Superior temporal gyrus (tissue), 1 donor: Measurements from ENCODE around the gene PRC1.

ENCODE experiments used
- DNase-seq: peaks from one replicate; pipeline ENCODE4 v3.0.0-alpha.2; 2016; ENCODE audit errors: extremely low spot score

The PRC1 gene

DNA sequence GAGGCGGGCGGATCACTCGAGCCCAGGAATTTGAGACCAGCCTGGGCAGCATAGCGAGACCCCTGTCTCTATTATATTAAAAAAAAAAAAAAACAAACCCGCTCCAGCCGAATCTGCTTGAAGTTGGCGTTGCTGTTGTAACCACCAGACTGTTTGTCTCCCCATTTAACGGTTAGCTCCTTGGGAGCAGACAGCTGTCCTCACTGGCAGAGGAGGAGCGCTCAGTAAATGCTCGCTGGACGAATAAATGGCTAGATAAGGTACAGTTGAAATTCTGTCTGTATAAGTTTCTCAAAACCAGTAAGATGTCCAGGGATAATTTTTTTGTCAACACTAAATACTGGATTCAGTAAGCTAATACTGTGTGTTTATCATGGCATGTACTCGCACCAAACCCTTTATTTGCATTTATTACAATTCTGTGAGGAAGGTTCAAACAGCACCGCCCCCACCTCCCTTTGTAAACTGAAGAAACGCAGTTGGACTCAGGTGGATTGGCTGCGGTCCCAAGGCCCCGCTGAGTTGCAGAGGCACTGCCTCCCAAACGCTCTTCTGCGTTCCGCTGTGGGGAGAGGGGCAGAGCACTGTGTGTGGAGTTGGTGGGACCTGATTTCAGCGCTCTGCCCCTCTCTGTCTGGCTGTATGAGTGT is 38.6 kb downstream of the PRC1 start:
- no peak for DNase-seq

DNA sequence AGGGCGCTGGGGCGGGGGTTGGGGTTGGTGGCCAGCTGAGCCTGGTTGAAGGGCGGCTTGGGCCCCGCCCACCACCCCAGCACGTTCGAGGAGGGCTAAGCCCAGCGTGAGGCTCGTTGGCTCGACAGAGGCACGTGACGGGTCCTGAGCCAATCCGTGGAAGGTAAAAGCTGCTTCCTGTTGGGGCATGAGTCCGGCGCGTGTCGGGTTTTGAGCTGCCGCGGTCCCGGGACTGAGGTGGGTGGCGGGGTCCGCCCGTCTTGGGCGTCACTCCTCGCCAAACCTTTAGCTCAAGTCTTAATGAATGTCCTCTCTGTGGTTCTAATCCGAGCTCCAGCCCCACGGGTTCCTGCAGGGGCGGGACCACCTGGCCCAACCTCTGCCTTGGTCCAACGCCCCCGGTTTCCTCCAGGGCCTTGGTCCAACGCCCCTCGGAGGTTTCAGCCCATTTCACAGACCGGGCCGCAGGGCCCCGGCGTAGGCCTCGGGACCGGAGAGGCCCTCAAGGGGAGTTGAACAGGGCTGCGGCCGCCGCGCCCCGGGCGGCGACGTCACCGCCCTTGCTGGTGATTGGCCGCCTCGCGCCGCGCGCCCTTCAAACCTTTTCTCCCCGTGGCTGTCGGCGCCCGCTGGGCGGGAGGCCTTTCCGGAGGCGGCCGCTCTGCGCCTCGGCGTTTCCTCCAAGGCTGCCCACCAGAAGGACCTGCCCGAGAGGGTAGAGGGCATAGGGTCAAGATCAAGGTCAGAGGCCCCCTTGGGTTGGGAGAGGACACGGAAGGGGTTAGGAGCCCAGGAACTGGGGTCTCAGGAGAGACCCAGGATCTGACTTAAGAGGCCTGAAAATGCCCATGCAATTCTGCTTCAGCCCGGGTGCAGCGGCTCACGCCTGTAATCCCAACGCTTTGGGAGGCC is 39.4 kb downstream of the PRC1 start, which contains the start of gene RCCD1:
Gene RCCD1 (plus strand): TSS at position 173 of the 912 bp plus-strand sequence. CDS start 1,851 bp downstream, outside the sequence.
- peak; percentile 97 for DNase-seq

DNA sequence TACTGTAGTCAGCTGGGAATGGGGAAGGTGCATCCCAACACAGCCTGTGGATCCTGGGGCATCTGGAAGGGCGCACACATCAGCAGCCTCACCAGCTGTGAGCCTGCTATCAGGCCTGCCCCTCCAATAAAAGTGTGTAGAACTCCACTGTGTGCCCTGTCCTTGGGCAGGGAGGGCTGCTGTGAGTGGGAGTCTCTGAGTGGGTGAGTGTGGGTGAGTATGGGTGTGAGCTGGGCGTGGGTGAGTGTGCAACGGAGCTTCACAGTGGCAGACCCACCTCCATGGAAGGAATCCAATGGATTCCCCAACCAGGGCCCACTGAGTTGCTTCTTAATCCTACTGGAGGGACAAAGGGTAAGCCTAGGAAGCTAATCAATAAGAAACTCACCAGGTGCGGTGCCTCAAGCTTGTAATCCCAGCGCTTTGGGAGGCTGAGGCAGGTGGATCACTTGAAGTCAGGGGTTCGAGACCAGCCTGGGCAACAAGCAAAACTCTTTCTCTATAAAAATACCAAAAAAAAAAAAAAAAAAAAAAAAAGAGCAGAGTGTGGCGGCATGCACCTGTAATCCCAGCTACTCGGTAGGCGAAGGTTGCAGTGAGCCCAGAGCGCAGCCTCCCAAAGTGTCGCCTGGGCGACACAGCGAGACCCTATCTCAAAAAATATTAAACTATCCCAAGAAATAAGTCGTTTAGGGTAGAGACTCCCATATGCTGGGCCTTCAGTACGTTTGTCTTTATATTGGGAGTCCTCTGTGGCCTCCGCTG is 40.2 kb downstream of the PRC1 start:
- no peak for DNase-seq

DNA sequence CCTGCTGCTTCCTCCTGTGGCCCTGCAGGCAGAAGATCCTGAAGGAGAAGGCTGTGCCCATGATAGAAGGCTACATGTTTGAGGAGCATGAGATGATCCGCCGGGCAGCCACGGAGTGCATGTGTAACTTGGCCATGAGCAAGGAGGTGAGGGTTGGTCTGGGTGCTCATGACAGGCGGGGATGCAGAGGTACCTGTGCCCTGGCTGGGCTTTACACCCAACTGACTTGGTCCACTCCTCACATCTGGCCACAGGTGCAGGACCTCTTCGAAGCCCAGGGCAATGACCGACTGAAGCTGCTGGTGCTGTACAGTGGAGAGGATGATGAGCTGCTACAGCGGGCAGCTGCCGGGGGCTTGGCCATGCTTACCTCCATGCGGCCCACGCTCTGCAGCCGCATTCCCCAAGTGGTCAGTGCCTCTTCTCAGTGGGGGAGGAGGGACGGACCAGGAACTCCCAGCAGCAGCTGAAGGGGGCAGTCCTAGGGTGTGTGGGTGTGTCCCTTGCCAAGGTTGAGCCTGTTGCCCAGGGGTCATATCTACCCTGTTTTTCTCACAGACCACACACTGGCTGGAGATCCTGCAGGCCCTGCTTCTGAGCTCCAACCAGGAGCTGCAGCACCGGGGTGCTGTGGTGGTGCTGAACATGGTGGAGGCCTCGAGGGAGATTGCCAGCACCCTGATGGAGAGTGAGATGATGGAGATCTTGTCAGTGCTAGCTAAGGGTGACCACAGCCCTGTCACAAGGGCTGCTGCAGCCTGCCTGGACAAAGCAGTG is 41.2 kb downstream of the PRC1 start:
- DNase-seq, result no peak

DNA sequence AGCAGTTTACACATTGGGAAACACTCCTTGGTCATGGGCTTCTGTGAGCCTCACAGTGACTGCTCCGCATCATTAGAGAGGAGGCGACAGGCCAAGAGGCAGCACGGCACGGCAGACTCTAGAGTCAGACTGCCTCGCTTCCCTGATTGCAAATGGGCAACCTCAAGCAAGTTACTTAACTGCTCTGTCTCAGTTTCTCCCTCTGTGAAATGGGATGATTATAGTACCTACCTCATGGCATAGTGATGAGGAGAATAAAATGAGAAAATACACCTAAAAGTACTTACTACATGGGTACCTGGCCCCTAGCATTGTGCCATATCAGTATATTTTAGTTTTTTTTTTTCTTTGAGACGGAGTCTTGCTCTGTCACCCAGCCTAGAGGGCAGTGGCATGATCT is 43.7 kb downstream of the PRC1 start:
- DNase-seq, result no peak

DNA sequence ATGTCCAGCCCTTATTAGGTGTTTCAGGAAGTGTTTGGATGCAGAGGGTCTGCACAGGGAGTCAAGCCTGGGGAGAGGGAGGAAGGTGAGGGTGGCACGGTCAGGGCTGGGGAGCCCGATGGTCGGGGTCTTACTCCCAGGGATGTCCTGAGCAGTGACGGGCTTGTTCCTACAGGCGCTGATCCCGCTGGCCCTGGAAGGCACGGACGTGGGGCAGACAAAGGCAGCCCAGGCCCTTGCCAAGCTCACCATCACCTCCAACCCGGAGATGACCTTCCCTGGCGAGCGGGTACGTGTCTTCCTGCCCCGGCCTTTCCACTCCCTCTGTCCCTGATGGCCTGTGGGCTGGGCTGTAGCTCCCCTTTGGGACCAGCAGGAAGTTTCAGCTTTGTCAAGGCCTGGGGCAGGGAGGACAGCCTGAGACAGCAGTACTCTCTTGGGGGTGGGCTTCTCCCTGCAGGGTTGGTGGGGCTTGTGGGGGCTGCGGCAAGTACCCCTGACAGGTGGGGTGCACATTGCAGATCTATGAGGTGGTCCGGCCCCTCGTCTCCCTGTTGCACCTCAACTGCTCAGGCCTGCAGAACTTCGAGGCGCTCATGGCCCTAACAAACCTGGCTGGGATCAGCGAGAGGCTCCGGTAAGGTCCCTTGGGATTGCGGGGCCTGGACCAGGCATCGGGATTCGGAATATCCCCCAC is 44.2 kb downstream of the PRC1 start:
- no peak for DNase-seq

DNA sequence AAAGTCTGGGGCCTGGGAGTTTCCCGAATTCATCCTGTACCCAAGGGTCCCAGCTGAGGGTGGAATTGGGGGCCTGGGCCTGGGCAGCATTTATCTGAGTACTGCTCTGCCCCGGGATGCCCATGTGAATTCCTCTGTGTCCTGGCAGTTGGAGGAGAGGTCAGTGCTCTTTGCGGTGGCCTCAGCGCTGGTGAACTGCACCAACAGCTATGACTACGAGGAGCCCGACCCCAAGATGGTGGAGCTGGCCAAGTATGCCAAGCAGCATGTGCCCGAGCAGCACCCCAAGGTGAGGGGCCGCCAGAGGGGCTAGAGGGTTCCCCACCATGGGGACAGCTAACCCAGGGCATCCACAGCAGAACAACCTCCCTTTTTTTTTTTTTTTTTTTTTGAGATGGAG is 45.8 kb downstream of the PRC1 start:
- no peak for DNase-seq

DNA sequence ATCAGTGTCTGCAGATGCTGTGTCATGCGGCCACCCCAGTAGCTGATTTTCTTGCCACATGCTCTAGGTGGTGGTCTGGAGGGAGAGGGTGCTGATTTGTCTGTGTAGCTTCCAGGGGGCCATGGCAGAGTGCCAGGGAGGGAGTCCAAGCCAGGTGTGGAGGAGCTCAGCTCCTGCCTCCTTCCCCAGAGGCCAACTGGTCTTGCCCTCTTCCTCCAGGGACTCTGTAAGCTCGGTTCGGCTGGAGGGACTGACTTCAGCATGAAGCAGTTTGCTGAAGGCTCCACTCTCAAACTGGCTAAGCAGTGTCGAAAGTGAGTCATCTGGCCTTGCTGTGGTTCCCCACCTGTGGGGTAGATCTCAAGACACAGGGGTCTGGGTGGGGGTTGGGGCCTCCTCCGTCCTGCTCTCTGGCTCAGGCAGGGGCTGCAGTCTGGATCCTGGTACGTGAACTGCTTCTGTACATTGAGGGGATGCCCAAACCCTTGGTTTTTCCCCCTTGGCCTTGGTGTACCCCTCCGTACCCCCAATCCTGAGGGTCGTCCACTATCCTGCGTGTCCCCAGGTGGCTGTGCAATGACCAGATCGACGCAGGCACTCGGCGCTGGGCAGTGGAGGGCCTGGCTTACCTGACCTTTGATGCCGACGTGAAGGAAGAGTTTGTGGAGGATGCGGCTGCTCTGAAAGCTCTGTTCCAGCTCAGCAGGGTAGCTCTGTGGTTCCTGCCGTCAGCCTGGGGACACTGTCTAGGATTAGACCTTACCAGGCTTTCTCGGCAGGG is 46.6 kb downstream of the PRC1 start:
- no peak for DNase-seq

DNA sequence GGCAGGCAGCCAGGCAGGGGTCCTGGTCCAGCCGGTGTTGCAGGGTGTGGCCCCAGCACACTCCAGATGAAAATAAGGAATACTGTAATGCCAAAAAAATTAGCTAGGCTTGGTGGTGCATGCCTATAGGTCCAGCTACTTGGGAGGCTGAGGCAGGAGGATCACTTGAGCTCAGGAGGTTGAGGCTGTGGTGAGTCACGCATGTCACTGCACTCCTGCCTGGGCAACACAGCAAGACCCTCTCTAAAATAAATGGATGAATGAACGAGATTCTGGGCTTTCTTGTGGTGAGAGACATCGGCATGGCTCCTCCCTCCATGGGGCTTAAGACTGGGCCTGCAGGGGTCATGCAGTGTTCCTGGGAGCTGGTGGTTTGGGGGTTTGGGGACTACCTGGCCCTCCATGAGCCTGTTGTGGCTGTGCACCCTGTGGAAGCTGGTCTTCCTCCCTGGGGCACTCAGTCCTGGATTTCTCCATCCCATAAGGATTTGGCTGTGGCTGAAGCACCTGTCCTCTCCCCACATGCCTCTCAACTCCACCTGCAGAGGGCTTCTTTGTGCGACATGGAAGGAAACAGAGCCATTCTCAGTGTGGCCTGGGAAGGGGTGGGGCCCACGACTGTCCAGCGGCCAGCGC is 47.3 kb downstream of the PRC1 start:
- DNase-seq, result no peak

DNA sequence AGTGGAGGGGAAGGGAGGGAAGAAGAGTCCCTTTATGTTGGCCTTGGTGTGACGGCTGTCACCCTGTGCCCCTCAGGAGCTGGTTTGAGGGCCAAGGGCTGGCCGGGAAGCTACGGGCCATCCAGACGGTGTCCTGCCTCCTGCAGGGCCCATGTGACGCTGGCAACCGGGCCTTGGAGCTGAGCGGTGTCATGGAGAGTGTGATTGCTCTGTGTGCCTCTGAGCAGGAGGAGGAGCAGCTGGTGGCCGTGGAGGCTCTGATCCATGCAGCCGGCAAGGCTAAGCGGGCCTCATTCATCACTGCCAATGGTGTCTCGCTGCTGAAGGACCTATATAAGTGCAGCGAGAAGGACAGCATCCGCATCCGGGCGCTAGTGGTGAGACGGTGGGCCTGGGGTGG is 47.8 kb downstream of the PRC1 start:
- no peak for DNase-seq

DNA sequence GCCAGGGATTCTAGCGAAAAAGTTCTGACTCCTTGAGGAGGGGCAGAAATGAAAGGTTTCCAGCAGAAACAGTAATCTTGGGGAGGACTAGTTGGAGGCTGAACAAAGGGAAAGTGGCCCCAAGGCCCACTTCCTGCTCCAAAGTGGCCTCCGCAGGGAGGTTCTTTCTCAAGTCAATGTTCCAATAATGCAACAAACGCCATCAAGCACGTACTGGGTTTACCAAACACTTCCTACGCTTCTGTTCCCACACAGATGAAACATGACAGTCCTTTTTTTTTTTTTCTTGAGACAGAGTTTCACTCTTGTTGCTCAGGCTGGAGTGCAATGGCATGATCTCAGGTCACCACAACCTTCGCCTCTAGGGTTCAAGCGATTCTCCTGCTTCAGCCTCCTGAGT is 49.2 kb downstream of the PRC1 start:
- no peak for DNase-seq

DNA sequence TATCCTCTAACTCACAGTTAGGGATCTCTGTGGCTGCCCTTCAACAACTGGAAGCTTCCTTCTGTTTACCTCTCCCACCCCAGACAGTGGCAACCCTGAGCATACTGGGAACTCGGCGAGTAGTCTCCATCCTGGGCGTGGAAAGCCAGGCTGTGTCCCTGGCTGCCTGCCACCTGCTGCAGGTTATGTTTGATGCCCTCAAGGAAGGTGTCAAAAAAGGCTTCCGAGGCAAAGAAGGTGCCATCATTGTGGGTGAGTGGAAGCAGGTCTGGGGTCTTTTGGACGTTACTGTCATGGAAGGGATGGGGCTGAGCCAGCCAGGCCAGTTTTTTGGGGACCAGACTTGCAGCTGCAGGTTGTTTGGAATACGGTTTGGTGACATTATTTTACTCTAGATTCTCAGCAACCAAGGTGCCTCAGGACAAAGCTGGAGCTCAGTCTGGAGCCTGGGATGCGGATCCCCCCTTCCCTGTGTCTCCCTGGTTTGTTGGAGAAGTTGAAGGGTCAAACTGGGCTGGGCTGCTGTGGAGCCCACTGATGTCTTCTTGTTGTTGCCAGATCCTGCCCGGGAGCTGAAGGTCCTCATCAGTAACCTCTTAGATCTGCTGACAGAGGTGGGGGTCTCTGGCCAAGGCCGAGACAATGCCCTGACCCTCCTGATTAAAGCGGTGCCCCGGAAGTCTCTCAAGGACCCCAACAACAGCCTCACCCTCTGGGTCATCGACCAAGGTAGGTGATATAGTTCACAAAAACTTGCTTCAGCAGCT is 51.8 kb downstream of the PRC1 start:
- DNase-seq, result no peak

DNA sequence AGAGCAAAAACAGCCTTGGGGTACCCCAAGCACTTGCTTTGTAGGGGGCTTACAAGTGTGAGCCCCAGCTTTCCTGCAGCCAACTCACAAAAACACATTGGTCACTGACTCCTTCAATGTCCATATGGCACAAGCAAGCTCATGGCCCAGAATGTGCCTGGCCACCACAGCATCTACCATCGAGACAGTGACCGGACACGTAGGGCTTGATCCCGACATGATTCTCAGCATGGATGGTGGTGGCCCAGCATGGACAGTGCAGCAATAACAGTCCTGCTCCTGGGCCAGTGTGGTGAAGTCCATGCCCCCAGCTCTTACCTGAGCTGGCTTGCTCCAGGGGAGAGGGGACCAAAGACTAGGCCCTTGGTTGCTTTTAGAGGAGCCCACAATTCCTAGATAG is 53.3 kb downstream of the PRC1 start:
- no peak for DNase-seq

DNA sequence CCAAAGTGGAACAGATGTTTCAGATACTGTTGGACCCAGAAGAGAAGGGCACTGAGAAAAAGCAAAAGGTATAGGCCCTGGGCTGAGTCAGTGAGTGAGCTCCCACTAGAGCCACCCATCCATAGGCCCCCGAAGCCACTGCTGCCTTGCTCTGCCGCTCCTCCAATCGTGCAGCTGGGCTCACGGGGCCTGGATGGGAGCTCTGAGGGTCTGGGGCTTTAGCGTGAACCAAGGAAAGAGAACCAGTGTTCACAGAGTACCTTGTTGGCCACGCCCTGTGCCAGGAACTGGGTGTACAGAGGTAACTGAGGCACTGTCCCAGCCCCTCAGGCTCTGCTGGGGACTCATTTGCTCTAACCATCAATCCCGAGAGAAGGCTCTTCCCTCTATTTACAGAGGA is 54.6 kb downstream of the PRC1 start:
- no peak for DNase-seq

DNA sequence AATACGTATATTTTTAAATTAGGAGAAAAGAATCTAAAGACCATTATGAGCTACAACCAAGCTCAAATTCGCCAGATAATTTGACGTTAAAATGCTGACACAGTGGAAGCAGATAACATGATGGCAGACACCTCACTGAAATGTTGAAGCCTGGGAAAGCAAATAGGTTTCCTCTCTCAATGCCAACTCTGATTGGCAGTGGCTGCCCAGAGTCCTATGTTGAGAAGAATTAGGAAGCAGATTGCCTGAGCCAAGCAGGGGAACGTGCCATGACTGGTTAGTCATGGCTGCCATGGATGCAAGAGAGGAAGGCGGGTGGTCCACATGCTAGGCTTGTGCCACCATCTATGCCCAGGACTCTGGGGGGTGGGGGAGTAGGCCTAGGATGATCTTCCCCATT is 56.1 kb downstream of the PRC1 start:
- no peak for DNase-seq

DNA sequence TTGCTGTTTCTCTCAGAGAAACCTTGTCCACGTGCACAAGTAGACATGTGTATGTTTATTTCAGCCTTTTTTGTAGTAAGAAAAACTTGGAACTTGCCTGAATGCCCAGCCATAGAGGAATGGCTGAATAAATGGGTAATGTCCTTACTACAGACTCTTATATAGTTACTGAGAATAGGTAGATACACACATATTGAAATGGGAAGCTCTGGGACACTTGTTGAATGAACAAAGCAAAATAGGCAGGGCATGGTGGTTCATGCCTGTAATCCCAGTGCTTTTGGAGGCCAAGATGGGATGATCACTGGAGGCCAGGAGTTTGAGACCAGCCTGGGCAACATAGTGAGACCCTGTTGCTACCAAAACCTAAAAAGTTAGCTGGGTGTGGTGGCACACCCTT is 57.5 kb downstream of the PRC1 start:
- no peak for DNase-seq

DNA sequence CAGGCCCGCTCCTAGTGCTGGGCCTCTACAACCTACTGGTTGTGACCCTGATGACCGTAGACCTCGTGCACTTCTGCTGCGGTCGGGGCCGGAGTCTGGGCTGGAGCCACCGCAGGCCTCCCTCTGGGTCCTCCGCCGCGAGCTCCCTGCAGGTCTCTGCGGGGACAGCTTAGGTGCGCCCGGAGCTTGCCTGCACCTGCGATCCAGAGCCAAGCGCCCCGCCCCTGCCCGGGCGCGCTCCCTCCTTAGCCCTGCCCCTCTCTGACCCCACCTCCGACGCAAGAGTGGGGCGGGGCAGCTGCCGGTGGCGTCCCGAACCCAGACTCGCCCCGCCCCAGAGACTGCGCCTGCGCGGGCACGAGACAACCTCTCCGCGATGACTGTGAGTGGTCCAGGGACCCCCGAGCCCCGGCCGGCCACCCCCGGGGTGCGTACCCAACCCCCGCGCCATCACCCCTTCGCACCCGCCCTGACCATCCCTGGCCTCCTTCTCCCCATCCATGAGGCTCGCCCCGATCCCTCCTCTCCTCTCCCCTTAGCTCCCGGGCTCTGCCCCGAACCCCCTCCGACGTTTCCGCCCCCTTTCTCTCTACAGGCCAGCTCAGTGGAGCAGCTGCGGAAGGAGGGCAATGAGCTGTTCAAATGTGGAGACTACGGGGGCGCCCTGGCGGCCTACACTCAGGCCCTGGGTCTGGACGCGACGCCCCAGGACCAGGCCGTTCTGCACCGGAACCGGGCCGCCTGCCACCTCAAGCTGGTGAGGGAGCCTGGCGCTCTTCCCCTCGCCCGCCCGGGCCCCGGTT is 59.2 kb downstream of the PRC1 start, which contains the start of gene UNC45A:
Gene UNC45A (plus strand): TSS at position 337 of the 803 bp plus-strand sequence. CDS start 40 bp downstream, at position 377.
- DNase-seq, result peak; percentile 86
